K562 (cell line): Measurements from ENCODE around the gene ARHGAP9. TPM values are rescaled to one million over a fixed set of nuclear protein-coding genes. Genes with fewer than 3 reads are reported as not detected.

Source experiments
- ATAC-seq: fragments of 200-7000 bp; cut with Tn5 transposase; 3 replicates; pipeline ENCODE4 v1.9.1; 2020; ENCODE audit warnings: moderate library complexity
- BruUV-seq: library from RNA; stranded (reverse); fragments of 400-500 nt; replicated peaks from 2 replicates; lab custom pipeline; 2021; lab: Mats Ljungman, UMichigan
- CTCF ChIA-PET: fragments of 300-600 bp; formaldehyde crosslinking; extraction: SDS; loops from one replicate; lab custom pipeline; 2021; ENCODE audit warnings: low intra/inter-chr PET ratio; lab: Yijun Ruan, JAX
- POLR2A ChIA-PET: fragments of 300-600, 350-650 bp; sonication (Branson Sonifier 250); formaldehyde crosslinking; extraction: SDS; loops from one replicate; lab custom pipeline; 2021; ENCODE audit warnings: antibody characterized with exemption, inconsistent platforms; lab: Yijun Ruan, JAX
- DNase-seq, 4 experiments: peaks; one replicate each; pipeline versions ENCODE4 v3.0.0 to v3.0.0-alpha.2; 2011 to 2018; ENCODE audit warnings: low spot score in 3 of 4, mixed read lengths in 3 of 4; ENCODE audit errors: extremely low read depth in 1 of 4
- FAIRE-seq: peaks from 2 replicates; lab custom pipeline; 2011; peaks lifted over from hg19 to GRCh38; lab: Jason Lieb, UNC
- H2AFZ ChIP-seq: 2 replicates; pipeline ENCODE4 v1.6.0; 2011; ENCODE audit warnings: low read depth, low read length, control low read depth, inconsistent platforms
- H3K27ac ChIP-seq: fragments of 200-600 bp; 3 replicates; pipeline ENCODE4 v1.8.0; 2011; ENCODE audit warnings: low read depth, mild to moderate bottlenecking, control low read depth, inconsistent platforms, low read length, moderate library complexity, mixed read lengths; ENCODE audit errors: extremely low read depth
- H3K27me3 ChIP-seq, 2 experiments: fragments of 300-600 bp in 1 of 2; 2 replicates in 1 of 2; 3 replicates in 1 of 2; pipeline versions ENCODE4 v1.6.0 to v1.8.0; 2011; ENCODE audit warnings: inconsistent platforms in 2 of 2, low read length in 2 of 2, mild to moderate bottlenecking in 1 of 2, mixed read lengths in 1 of 2, moderate library complexity in 1 of 2; ENCODE audit not compliant: control insufficient read depth in 2 of 2, insufficient read depth in 2 of 2
- H3K36me3 ChIP-seq: fragments of 300-600 bp; 3 replicates; pipeline ENCODE4 v1.8.0; 2011; ENCODE audit warnings: mild to moderate bottlenecking, low read length, inconsistent platforms; ENCODE audit not compliant: control insufficient read depth, insufficient read depth
- H3K4me1 ChIP-seq, 2 experiments: fragments of 200-600 bp in 1 of 2; replicated peaks in 1 of 2; 2 replicates in 1 of 2; 3 replicates in 1 of 2; pipeline versions ENCODE4 v1.5.1 to v1.8.0; 2011; ENCODE audit warnings: inconsistent platforms in 2 of 2, low read length in 2 of 2, mild to moderate bottlenecking in 1 of 2, mixed read lengths in 1 of 2, moderate library complexity in 1 of 2; ENCODE audit not compliant: control insufficient read depth in 2 of 2, insufficient read depth in 2 of 2
- H3K4me2 ChIP-seq: 2 replicates; pipeline ENCODE4 v1.6.1; 2011; ENCODE audit warnings: low read length, control low read depth, inconsistent platforms, mixed read lengths; ENCODE audit not compliant: insufficient read depth
- H3K4me3 ChIP-seq: fragments of 200-600 bp; sonication (generic), shearing (Covaris generic); 2 replicates; pipeline ENCODE4 v1.5.1; 2016; ENCODE audit warnings: control low read depth, inconsistent platforms
- H3K79me2 ChIP-seq: fragments of 200-600 bp; 3 replicates; pipeline ENCODE4 v1.8.0; 2011; ENCODE audit warnings: low read length, inconsistent platforms; ENCODE audit not compliant: control insufficient read depth, insufficient read depth
- H3K9ac ChIP-seq, 2 experiments: 2 replicates each; pipeline versions ENCODE4 v1.6.0 to v1.6.1; 2011; ENCODE audit warnings: low read depth in 2 of 2, low read length in 2 of 2, control low read depth in 1 of 2, inconsistent platforms in 1 of 2, mild to moderate bottlenecking in 1 of 2, mixed read lengths in 1 of 2; ENCODE audit not compliant: insufficient read depth in 1 of 2
- H3K9me1 ChIP-seq: one replicate; pipeline ENCODE4 v1.6.0; 2011; ENCODE audit warnings: inconsistent platforms, mild to moderate bottlenecking, low read length, moderate library complexity; ENCODE audit not compliant: control insufficient read depth, insufficient read depth
- H3K9me3 ChIP-seq: replicated peaks from 2 replicates; pipeline ENCODE4 v1.5.1; 2011; ENCODE audit warnings: low read depth, low read length, inconsistent platforms; ENCODE audit not compliant: control insufficient read depth, insufficient read depth
- H4K20me1 ChIP-seq: replicated peaks from 2 replicates; pipeline ENCODE4 v1.6.1; 2011; ENCODE audit warnings: low read length, inconsistent platforms, mixed read lengths; ENCODE audit not compliant: control insufficient read depth, insufficient read depth
- CEBPG ChIP-seq, 3 experiments: fragments of 200-800 bp in 1 of 3; sonication (Bioruptor generic) in 1 of 3; sonication (generic) in 1 of 3; formaldehyde crosslinking in 1 of 3; IDR thresholded peaks in 2 of 3; conservative IDR thresholded peaks in 1 of 3; 2 replicates each; pipeline versions ENCODE4 v1.6.1 to v1.8.0; 2016 to 2022; ENCODE audit warnings: missing compliant biosample characterization in 2 of 3, missing genetic modification characterization in 2 of 3, mild to moderate bottlenecking in 1 of 3, missing genetic modification reagents in 1 of 3
- E2F3 ChIP-seq: fragments of 250-450 bp; sonication (Bioruptor Pico); IDR thresholded peaks from 2 replicates; pipeline ENCODE4 v1.4.0; 2020; ENCODE audit warnings: mild to moderate bottlenecking
- ESRRA ChIP-seq: fragments of 450-650 bp; IDR thresholded peaks from 2 replicates; pipeline ENCODE4 v1.6.1; 2014; ENCODE audit warnings: low read depth, mild to moderate bottlenecking, moderate library complexity, borderline replicate concordance
- MEIS2 ChIP-seq: fragments of 450-650 bp; IDR thresholded peaks from 2 replicates; pipeline ENCODE4 v1.6.1; 2014; ENCODE audit warnings: mild to moderate bottlenecking; ENCODE audit not compliant: partially characterized antibody
- PHF20 ChIP-seq: fragments of 450-650 bp; IDR thresholded peaks from 2 replicates; pipeline ENCODE4 v1.6.1; 2018; ENCODE audit not compliant: partially characterized antibody
- SRF ChIP-seq, 2 experiments: fragments of 250-450, 450-650 bp in 1 of 2; sonication (Bioruptor Pico) in 1 of 2; sonication (generic) in 1 of 2; formaldehyde crosslinking; IDR thresholded peaks; 2 replicates each; pipeline versions ENCODE4 v1.5.0 to v1.5.1; 2020 to 2022; ENCODE audit warnings: mild to moderate bottlenecking in 1 of 2, missing genetic modification reagents in 1 of 2
- WGBS: fragments of 100-300 bp; shearing (Covaris generic); methylation state at CpG from one replicate; pipeline ENCODE4 v1.1.6; 2016; ENCODE audit warnings: low coverage, mixed read lengths; ENCODE audit not compliant: insufficient coverage; ENCODE audit errors: missing lambda C conversion rate; 5-methylcytosine and 5-hydroxymethylcytosine counted together
- in situ Hi-C: fragments of 300-500 bp; cut with MboI; formaldehyde crosslinking; loops from 4 replicates; pipeline ENCODE4 v1.15.0; 2018; ENCODE audit warnings: inconsistent platforms, mixed read lengths
- intact Hi-C: fragments of 100-400 bp; cut with micrococcal nuclease; formaldehyde crosslinking; loops from 2 replicates; pipeline ENCODE4 v1.14.2; 2022
- polyA plus RNA-seq, 8 experiments: library from polyadenylated mRNA; depleted of rRNA in 4 of 8; stranded (reverse) in 5 of 8; unstranded in 3 of 8; fragments of >200 nt; fragmentation: Nextera tagmentation in 2 of 8; fragmentation: Illumina TruSeq in 1 of 8; extraction: Ambion mirVana in 2 of 8; extraction: Trizol in 1 of 8; gene quantifications; 2 replicates each; pipeline versions ENCODE4 v1.2.1 to v1.2.3, GENCODE V29; 2011 to 2014; ENCODE audit warnings: inconsistent platforms in 1 of 8, missing spikeins in 1 of 8
- total RNA-seq, 7 experiments: library from RNA; depleted of rRNA in 6 of 7; stranded (reverse); fragments of >200 nt in 6 of 7; fragmentation: Illumina TruSeq in 2 of 7; extraction: Trizol in 2 of 7; gene quantifications; 2 replicates each; pipeline versions ENCODE4 v1.2.1 to v1.2.3, GENCODE V29; 2011 to 2021; ENCODE audit warnings: low replicate concordance in 1 of 7
- TF ChIP-seq, protein P1 (sequence below): fragments of 200-800 bp; sonication (Bioruptor generic); IDR thresholded peaks from 2 replicates; pipeline ENCODE4 v1.6.1; 2017; ENCODE audit warnings: missing genetic modification characterization, missing compliant biosample characterization
- TF ChIP-seq, protein P2 (sequence below): IDR thresholded peaks from 2 replicates; pipeline ENCODE4 v1.6.1; 2012; ENCODE audit warnings: low read depth, low read length, improper control_type of control experiment, borderline replicate concordance

ARHGAP9 gene
- total and polyA plus RNA-seq, 9 of the 15 experiments (the other 6 are each of a cell fraction or from before 2014, with no cell fraction given) = 1.5 to 10.2 (median 5.1) TPM

DNA sequence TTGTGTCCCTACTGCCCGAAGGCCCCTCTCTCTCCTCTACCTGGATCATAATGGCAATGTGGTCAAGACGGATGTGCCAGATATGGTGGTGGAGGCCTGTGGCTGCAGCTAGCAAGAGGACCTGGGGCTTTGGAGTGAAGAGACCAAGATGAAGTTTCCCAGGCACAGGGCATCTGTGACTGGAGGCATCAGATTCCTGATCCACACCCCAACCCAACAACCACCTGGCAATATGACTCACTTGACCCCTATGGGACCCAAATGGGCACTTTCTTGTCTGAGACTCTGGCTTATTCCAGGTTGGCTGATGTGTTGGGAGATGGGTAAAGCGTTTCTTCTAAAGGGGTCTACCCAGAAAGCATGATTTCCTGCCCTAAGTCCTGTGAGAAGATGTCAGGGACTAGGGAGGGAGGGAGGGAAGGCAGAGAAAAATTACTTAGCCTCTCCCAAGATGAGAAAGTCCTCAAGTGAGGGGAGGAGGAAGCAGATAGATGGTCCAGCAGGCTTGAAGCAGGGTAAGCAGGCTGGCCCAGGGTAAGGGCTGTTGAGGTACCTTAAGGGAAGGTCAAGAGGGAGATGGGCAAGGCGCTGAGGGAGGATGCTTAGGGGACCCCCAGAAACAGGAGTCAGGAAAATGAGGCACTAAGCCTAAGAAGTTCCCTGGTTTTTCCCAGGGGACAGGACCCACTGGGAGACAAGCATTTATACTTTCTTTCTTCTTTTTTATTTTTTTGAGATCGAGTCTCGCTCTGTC is 22.8 kb downstream of the ARHGAP9 start:
- H3K9me1 ChIP-seq = no peaks in the 10 kb centered on the region
- POLR2A ChIA-PET = interaction anchor here (1.2 to 2.4 kb wide), 4 partner anchors 12 to 62 kb away, joined by 4 to 9 read pairs (median 5); no protein-coding TSS in a partner anchor
- no peak for ATAC-seq
- CTCF ChIA-PET = interaction anchor here (0.6 to 0.9 kb wide), 3 partner anchors 58 to 242 kb away, joined by 3 to 5 read pairs (median 4); no protein-coding TSS in a partner anchor
- peaks cover 20% of the 10 kb centered on the region; the same call in 2 of the 3 replicates for H3K79me2 ChIP-seq
- peak overlapping the region; percentile 50; the same call in 1 of the 3 replicates for H3K27ac ChIP-seq
- intact Hi-C loops = loop anchor here (5.0 kb wide), 1 partner anchor 235 kb away; the partner anchor contains the start of gene OS9
- H4K20me1 ChIP-seq = no peaks in the 10 kb centered on the region
- peak overlapping the region; percentile 62; the same call in 1 of the 2 replicates for H3K4me3 ChIP-seq
- H3K4me2 ChIP-seq = peak overlapping the region; percentile 91
- no peak for DNase-seq
- H3K27me3 ChIP-seq = no peaks in the 10 kb centered on the region
- 51% methylated on average over 6 of the region's 6 CpGs for WGBS
- peak overlapping the region; percentile 78 to 87; a peak in 3 of 4 replicates for H3K9ac ChIP-seq
- H3K9me3 ChIP-seq = no peaks in the 10 kb centered on the region
- no peak overlapping the region for H2AFZ ChIP-seq
- BruUV-seq = no TSS peak
- no peak for FAIRE-seq
- TF ChIP-seq CEBPG (CRISPR knock-in tag; IDR thresholded peaks at IDR 0.05) = peak; percentile 0; the same call in 1 of the 2 replicates
- no peak for TF ChIP-seq CEBPG (tag; conservative IDR thresholded peaks at IDR 0.05 in 1 of 2, IDR thresholded peaks at IDR 0.05 in 1 of 2)
- no peak for TF ChIP-seq E2F3 (CRISPR knock-in tag)
- no peak for TF ChIP-seq PHF20
- TF ChIP-seq, protein P1, sequence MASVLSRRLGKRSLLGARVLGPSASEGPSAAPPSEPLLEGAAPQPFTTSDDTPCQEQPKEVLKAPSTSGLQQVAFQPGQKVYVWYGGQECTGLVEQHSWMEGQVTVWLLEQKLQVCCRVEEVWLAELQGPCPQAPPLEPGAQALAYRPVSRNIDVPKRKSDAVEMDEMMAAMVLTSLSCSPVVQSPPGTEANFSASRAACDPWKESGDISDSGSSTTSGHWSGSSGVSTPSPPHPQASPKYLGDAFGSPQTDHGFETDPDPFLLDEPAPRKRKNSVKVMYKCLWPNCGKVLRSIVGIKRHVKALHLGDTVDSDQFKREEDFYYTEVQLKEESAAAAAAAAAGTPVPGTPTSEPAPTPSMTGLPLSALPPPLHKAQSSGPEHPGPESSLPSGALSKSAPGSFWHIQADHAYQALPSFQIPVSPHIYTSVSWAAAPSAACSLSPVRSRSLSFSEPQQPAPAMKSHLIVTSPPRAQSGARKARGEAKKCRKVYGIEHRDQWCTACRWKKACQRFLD (CRISPR knock-in tag) = peak; percentile 33; the same call in 1 of the 2 replicates
- no peak for TF ChIP-seq ESRRA
- 0 out of 4 replicates have a peak, but pooled peaks of 1 of the 2 experiments have one; percentile 9 for TF ChIP-seq SRF (CRISPR knock-in tag; IDR thresholded peaks at IDR 0.05)
- TF ChIP-seq, protein P2, sequence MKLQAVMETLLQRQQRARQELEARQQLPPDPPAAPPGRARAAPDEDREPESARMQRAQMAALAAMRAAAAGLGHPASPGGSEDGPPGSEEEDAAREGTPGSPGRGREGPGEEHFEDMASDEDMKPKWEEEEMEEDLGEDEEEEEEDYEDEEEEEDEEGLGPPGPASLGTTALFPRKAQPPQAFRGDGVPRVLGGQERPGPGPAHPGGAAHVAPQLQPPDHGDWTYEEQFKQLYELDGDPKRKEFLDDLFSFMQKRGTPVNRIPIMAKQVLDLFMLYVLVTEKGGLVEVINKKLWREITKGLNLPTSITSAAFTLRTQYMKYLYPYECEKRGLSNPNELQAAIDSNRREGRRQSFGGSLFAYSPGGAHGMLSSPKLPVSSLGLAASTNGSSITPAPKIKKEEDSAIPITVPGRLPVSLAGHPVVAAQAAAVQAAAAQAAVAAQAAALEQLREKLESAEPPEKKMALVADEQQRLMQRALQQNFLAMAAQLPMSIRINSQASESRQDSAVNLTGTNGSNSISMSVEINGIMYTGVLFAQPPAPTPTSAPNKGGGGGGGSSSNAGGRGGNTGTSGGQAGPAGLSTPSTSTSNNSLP = no peak
- no peak for TF ChIP-seq MEIS2
- in situ Hi-C loops = no loop called here
- peaks cover 57 to 60% of the 10 kb centered on the region in 2 experiments for H3K4me1 ChIP-seq
- no peaks in the 10 kb centered on the region for H3K36me3 ChIP-seq
